Effector memory CD8-positive, alpha-beta T cell (primary cell): ENCODE data around the gene NTSR1.

ENCODE experiments used
- ATAC-seq: fragments of 150-1000 bp; cut with Tn5 transposase; replicated peaks from 2 replicates; pipeline ENCODE4 v1.10.0; 2021; ENCODE audit warnings: mild to moderate bottlenecking, moderate library complexity
- DNase-seq, 3 experiments: peaks; one replicate each; pipeline ENCODE4 v3.0.0; 2021
- H3K27ac Mint-ChIP-seq, 2 donors: one replicate each; pipeline ENCODE4 v1.8.0; 2022; ENCODE audit warnings: mild to moderate bottlenecking in 2 of 2, mixed read lengths in 2 of 2, moderate library complexity in 2 of 2
- H3K27me3 Mint-ChIP-seq, 2 donors: one replicate each; pipeline ENCODE4 v1.8.0; 2022; ENCODE audit warnings: mixed read lengths in 2 of 2
- H3K36me3 Mint-ChIP-seq: one replicate; pipeline ENCODE4 v1.8.0; 2022; ENCODE audit warnings: mild to moderate bottlenecking, moderate library complexity, mixed read lengths; ENCODE audit not compliant: insufficient read depth
- H3K4me1 Mint-ChIP-seq, 2 donors: one replicate each; pipeline ENCODE4 v1.8.0; 2022; ENCODE audit warnings: low read depth in 2 of 2, mixed read lengths in 2 of 2
- H3K4me3 Mint-ChIP-seq, 2 donors: one replicate each; pipeline ENCODE4 v1.8.0; 2022; ENCODE audit warnings: mild to moderate bottlenecking in 2 of 2, mixed read lengths in 2 of 2, moderate library complexity in 2 of 2
- H3K9me3 Mint-ChIP-seq, 2 donors: one replicate each; pipeline ENCODE4 v1.8.0; 2022; ENCODE audit warnings: mixed read lengths in 2 of 2

NTSR1 gene

DNA sequence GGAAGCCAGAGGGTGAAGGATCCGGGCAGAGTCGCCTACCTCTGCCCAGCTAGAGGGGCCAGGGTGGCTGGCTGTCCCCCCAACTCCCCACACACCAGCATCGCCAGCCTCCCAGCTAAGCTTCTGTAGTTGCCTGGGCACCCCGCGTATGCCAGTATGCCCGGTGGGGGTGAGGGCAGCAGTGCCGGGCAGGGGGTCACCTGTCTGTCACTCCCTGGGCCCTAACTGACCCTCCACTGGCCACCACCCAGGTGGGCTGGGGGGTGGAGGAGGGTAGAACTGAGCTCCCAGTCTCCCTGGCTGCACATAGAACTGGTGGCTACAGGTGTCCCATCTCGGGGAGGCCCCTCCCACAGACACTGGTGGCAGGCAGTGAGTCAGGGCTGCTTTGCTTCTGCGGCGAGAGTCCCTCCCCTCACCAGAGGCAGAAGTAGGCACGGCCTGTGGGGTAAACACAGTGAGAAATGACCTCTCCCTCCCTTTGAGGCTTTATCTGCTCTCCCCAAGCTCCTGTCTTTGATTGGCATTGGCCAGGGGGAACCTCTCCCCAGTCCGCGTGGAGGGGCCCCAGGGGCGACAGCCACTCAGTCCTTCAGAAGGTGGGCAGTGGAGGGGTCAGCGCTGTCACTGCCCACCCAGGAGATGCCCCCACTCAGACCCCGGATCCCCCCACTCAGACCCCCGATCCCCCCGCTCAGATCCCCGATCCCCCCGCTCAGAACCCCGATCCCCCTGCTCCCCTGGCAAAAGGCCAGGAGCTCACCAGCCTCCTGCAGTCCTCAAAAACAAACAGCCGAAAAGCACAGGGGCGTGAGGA, 2.5 kb downstream of the NTSR1 start:
- no peak overlapping the region for H3K4me3 Mint-ChIP-seq
- DNase-seq (no peak), ATAC-seq (no peak)
- no peaks in the 10 kb centered on the region for H3K9me3 Mint-ChIP-seq
- H3K4me1 Mint-ChIP-seq: peaks cover 7 to 12% of the 10 kb centered on the region in 2 donors
- H3K27ac Mint-ChIP-seq: no peak overlapping the region
- peaks cover 23 to 39% of the 10 kb centered on the region in 2 donors for H3K27me3 Mint-ChIP-seq
- H3K36me3 Mint-ChIP-seq: no peaks in the 10 kb centered on the region

DNA sequence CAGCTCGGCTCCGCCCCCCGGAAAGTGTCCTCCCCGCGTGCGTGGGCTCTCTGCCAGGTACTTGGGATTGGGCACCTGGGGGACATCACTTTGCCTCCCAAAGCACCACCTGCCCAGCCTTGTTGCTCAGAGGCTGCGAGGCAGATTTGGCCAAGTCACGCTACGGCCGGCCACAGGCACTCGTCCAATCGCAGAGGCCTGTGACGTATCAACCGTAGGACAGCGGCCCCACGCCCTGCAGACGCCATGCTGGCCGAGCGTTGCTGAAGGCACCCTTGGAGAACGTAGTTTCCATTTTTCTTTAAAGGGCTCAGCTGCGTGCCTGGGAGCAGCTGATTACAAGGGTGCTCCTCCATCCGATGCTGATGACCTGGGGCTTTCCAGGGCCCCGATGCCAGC, 3.1 kb downstream of the NTSR1 start:
- no peak overlapping the region for H3K27ac Mint-ChIP-seq
- DNase-seq: no peak
- no peaks in the 10 kb centered on the region for H3K36me3 Mint-ChIP-seq
- no peak overlapping the region for H3K4me3 Mint-ChIP-seq
- peaks cover 23 to 36% of the 10 kb centered on the region in 2 donors for H3K27me3 Mint-ChIP-seq
- peaks cover 14 to 17% of the 10 kb centered on the region in 2 donors for H3K4me1 Mint-ChIP-seq
- ATAC-seq: no peak
- H3K9me3 Mint-ChIP-seq: no peaks in the 10 kb centered on the region

DNA sequence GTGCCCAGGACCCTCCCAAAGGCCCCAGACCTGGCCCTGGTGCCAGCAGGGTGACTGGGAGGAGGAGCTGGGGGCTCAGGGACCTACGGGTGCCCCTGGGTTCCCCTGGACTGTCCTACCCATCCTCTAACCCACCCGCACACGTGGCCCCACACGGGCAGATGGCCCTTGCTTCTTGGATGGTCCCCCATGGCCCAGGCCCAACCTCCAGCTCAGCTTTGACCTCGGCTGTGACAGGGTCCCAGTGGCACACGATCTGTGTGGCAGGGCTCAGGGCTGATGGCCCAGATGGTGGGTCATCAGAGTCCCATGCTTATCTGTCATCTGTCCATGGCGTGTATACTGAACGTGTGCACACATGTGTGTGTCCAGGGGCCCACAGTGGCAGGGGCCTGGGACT, 4.0 kb downstream of the NTSR1 start:
- no peaks in the 10 kb centered on the region for H3K36me3 Mint-ChIP-seq
- peaks cover 15 to 19% of the 10 kb centered on the region in 2 donors for H3K4me1 Mint-ChIP-seq
- DNase-seq: no peak
- no peaks in the 10 kb centered on the region for H3K9me3 Mint-ChIP-seq
- H3K27me3 Mint-ChIP-seq: peaks cover 17 to 27% of the 10 kb centered on the region in 2 donors
- H3K27ac Mint-ChIP-seq: no peak overlapping the region
- ATAC-seq: no peak
- no peak overlapping the region for H3K4me3 Mint-ChIP-seq

DNA sequence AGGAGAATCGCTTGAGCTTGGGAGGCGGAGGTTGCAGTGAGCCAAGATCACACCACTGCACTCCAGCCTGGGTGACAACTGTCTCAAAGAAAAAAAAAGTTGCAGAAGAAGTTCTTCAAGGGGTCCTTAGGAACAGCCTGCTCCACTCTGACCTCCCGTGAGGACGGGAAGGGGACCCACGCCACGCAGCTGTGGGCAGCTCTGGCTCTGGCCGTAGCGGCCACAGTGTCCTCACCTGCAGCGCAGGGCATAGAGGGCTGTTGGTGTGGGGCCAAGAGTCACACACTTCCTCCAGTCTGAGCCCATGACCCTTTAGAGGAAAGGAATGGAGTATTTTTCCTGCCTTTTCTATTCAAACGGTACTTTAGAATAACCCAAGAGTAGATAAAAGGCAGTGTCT, 5.4 kb downstream of the NTSR1 start:
- DNase-seq: no peak
- Mint-ChIP-seq H3K4me3 (no peak overlapping the region), H3K36me3 (no peaks in the 10 kb centered on the region), H3K27me3 (peaks cover 13 to 17% of the 10 kb centered on the region in 2 donors), H3K9me3 (no peaks in the 10 kb centered on the region), H3K27ac (peak overlapping the region in 1 of 2 donors; percentile 8), H3K4me1 (peaks cover 15% of the 10 kb centered on the region in 2 donors)
- ATAC-seq: no peak

DNA sequence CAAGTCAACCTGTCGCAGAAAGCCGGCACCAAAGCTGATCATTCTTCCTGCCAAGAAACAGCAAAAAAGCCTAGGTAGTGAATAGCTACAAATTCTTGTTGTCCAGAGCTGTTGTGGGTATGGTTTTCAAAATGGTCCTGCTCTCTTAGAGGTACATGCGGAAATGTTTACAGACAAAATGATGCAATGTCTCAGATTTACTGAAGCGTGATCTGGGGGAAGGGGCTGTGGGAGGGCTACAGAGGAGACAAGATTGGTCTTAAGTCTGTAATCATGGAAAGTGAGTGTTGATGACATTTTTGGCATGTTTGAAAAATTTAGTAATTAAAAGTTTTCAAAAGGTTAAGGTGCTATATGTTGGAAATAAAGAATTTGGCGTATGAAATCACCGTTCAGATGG, 6.2 kb downstream of the NTSR1 start:
- ATAC-seq (no peak), DNase-seq (no peak)
- H3K9me3 Mint-ChIP-seq: no peaks in the 10 kb centered on the region
- peaks cover 8 to 11% of the 10 kb centered on the region in 2 donors for H3K27me3 Mint-ChIP-seq
- H3K4me1 Mint-ChIP-seq: peaks cover 15% of the 10 kb centered on the region in 2 donors
- peak overlapping the region; percentile 29 to 75 for H3K27ac Mint-ChIP-seq
- H3K4me3 Mint-ChIP-seq: no peak overlapping the region
- H3K36me3 Mint-ChIP-seq: no peaks in the 10 kb centered on the region

DNA sequence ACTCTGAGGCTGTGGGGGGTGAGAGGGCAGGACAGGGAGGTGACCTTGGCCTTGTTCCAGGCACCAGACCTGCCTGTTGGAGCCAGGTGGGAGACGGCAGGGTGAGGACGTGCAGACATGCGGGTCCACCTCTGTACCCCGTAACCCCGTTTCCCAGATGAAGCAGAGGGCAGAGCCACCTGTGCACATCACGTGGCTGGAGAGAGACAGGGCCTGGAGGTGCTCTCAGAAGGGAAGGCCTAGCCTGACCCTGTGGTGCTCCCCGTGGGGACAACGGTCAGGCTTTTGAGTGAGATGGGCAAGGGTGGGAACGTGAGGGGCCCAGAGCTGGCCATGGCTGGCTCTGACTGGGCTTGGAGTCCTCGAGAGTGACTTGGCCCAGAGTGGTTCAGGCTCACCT, 6.6 kb downstream of the NTSR1 start:
- ATAC-seq: no peak
- H3K4me1 Mint-ChIP-seq: peaks cover 15% of the 10 kb centered on the region in 2 donors
- no peak overlapping the region for H3K4me3 Mint-ChIP-seq
- H3K27ac Mint-ChIP-seq: peak overlapping the region; percentile 29 to 75
- H3K36me3 Mint-ChIP-seq: no peaks in the 10 kb centered on the region
- H3K27me3 Mint-ChIP-seq: peaks cover 4 to 7% of the 10 kb centered on the region in 2 donors
- no peak for DNase-seq
- no peaks in the 10 kb centered on the region for H3K9me3 Mint-ChIP-seq

DNA sequence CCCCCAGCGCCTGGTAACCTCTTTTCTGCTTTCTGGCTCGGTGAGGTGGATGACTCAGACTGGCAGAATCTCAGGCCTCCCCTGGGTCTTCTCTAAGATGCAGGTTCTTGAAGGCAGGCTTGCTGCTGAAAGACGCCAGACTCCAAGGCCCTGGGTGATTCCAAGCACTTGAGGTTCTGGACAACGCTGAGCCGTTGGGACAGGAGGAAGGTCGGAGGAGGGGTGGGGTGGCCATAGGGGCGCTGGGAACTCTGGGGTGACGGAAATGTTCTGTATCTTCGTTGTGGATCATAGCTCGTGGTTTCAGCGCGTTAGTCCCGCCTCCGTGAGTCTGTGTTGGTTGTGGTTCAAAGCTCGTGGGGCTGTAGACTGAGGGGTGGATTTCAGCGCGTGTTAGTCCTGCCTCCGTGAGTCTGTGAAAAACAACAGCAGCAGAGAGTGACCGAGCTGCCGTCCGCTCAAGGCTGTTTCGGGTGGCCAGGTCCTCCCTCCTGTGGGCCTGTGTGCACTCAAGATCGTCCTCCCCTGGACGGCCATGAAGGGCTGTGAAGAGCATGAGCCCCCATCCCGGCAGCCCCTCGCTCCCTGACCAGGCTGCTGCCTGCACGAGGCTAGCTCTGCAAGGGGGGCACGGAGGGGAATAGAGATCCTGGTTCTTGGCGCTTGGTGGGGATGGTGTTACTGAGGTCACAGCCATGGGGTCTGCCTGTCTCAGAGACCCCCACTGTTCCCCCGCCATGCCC, 7.7 kb downstream of the NTSR1 start:
- no peaks in the 10 kb centered on the region for H3K36me3 Mint-ChIP-seq
- peak overlapping the region; percentile 75 to 76 for H3K4me3 Mint-ChIP-seq
- H3K27me3 Mint-ChIP-seq: no peaks in the 10 kb centered on the region
- peak; percentile 98 for ATAC-seq
- peak overlapping the region; percentile 89 to 93 for H3K27ac Mint-ChIP-seq
- H3K9me3 Mint-ChIP-seq: peaks cover 0 to under 1% of the 10 kb centered on the region in 2 donors
- peaks cover 15% of the 10 kb centered on the region in 2 donors for H3K4me1 Mint-ChIP-seq
- DNase-seq: peak; percentile 30 to 43 (median 41)

DNA sequence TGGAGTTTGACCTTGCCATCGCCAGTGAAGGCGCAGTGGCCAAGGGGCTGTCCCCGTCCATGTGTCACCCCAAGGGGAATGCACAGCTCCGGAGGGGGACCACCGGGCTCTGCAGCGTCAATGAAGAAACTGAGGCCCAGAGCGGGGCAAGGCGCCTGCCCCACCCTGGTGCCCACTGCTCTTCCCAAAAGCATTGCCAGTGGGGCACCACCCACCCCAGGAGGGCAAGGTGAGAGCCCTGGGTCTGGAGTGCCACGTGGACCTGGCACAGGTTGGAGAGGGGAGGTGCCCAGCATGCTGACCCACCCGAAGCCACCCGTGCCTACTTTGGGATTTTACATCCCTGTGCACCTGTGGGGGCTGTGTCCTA, 8.3 kb downstream of the NTSR1 start:
- H3K4me3 Mint-ChIP-seq: peak overlapping the region; percentile 75 to 76
- H3K4me1 Mint-ChIP-seq: peaks cover 15% of the 10 kb centered on the region in 2 donors
- no peaks in the 10 kb centered on the region for H3K36me3 Mint-ChIP-seq
- DNase-seq (no peak), ATAC-seq (no peak)
- H3K27me3 Mint-ChIP-seq: peaks cover 0 to 3% of the 10 kb centered on the region in 2 donors
- H3K27ac Mint-ChIP-seq: peak overlapping the region; percentile 89 to 93
- peaks cover 2 to 6% of the 10 kb centered on the region in 2 donors for H3K9me3 Mint-ChIP-seq

DNA sequence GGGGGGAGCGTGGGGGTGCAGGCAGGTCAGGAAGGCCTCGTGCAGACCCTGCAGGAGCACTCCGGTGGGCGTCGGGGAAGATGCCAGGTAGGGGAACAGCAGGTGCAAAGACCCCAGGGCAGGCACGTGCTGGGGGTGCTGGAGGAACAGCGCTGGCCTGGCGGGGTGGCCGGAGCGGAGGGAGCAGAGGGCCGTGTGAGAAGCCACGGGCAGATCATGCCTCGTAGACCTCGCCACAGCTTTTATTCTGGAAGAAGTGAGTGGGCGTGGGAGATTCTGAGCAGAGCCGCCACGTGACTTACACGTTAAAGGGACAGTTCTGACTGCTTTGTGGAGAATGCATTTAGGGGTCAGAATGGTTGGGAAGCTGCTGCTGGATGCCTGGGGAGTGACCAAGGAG, 9.3 kb downstream of the NTSR1 start:
- Mint-ChIP-seq H3K27ac (no peak overlapping the region), H3K4me1 (peaks cover 15% of the 10 kb centered on the region in 2 donors), H3K36me3 (no peaks in the 10 kb centered on the region), H3K9me3 (peaks cover 5 to 13% of the 10 kb centered on the region in 2 donors), H3K4me3 (no peak overlapping the region), H3K27me3 (peaks cover 0 to 11% of the 10 kb centered on the region in 2 donors)
- ATAC-seq (no peak), DNase-seq (no peak)

DNA sequence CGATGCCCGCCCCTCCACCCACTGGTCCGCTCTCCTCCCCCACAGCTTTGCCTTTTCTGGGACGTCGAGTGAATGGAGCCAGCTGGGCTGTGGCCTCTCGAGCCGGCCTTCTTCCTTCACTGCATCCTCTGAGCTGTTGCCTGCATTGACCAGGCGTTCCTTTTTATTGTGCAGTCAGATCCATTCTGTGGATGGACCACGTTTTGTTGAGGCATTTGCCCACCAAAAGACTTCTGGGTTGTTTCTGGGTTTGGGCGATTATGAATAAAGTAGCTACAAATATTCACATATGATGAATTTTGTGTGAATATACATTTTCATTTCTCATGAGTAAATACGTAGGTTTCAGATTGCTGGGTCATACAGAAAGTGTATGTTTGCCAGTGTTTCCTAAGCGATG, 9.9 kb downstream of the NTSR1 start:
- Mint-ChIP-seq H3K36me3 (no peaks in the 10 kb centered on the region), H3K27ac (no peak overlapping the region), H3K9me3 (peaks cover 5 to 13% of the 10 kb centered on the region in 2 donors)

DNA sequence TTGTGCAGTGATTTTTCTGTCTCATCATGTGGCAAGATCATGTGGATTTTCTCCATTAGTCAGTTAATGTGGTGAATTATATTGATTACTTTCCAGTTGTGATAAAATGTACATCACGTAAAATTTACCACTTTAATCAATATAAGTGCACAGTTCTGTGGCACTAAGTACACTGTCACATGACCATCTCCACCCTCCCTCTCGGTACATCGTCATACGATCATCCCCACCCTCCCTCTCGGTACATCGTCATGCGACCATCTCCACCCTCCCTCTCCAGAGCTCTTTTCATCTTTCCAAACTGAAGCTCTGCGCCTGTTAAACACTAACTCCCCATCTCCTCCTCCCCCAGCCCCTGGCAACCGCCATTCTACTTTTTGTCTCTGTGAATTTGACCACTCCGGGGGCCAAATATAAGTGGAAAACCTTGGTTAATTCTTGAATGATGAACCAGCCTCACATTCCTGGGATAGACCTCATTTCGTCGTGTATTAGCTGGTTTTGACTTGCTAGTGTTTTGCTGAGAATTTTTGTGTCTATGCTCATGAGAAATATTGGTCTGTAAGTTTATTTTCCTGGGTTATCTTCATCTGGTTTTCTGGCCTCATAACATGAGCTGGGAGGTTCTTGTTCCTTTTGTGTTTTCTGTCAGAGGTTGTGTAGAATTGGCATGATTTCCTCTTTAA, 10.8 kb downstream of the NTSR1 start:
- Mint-ChIP-seq H3K4me3 (no peak overlapping the region), H3K4me1 (peaks cover 15% of the 10 kb centered on the region in 2 donors), H3K27me3 (peaks cover 0 to 11% of the 10 kb centered on the region in 2 donors), H3K9me3 (peaks cover 5 to 13% of the 10 kb centered on the region in 2 donors), H3K36me3 (no peaks in the 10 kb centered on the region), H3K27ac (no peak overlapping the region)
- ATAC-seq (no peak), DNase-seq (no peak)

More for the DNA sequence above, 9.9 kb downstream of the NTSR1 start:
- H3K27me3 Mint-ChIP-seq: peaks cover 0 to 11% of the 10 kb centered on the region in 2 donors
- no peak overlapping the region for H3K4me3 Mint-ChIP-seq
- peaks cover 15% of the 10 kb centered on the region in 2 donors for H3K4me1 Mint-ChIP-seq
- no peak for ATAC-seq
- no peak for DNase-seq

DNA sequence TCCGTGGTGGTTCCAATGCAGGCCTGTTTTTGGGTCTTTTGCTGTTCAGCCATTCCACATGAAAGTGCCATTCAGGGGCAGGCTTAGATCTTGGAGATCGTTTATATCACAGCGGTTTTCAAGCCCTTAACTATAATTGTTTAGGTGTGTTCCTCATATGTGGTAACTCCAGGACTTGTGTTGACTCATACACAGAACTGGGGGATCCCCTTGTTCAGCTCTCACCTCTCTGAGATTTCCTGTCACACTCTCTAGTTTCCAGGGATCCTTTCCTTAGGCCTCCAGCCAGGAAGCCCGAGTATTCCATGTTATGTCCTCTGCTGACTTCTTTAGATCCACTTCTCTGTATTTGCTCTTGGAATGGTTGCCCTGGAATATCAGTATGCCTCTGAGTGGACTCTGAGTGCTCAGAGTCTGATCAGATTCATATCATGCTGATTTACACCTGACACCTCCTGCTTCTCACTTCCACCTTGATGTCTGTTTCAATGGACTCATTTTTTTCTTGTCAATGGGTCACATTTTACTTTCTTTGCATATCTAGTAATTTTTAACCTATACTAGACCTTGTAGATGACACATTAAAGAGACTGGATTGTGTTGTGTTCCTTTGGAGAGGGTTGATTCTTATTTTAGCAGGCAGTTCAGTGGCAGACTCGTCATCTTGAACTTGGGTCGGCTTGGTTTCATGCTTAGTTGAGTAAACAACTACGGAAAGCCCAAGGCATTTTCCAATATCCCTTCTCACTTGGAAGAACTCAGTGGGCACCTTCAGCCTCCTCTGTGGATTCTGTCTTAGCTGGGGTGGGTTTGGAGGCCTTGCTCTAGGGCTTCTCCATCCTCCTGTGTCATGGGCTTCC, 13.1 kb downstream of the NTSR1 start:
- H3K27ac Mint-ChIP-seq: no peak overlapping the region
- H3K4me3 Mint-ChIP-seq: no peak overlapping the region
- H3K4me1 Mint-ChIP-seq: peaks cover under 1 to 2% of the 10 kb centered on the region in 2 donors
- ATAC-seq (no peak), DNase-seq (no peak)
- H3K27me3 Mint-ChIP-seq: peaks cover 0 to 34% of the 10 kb centered on the region in 2 donors
- peaks cover 5 to 13% of the 10 kb centered on the region in 2 donors for H3K9me3 Mint-ChIP-seq
- no peaks in the 10 kb centered on the region for H3K36me3 Mint-ChIP-seq
